NCI-H2107 (cell line): Measurements from ENCODE around the gene ANKMY2.
"Not testable (repeated sequence)": the region's sequence is repeated elsewhere in the genome, so short reads cannot be mapped to it uniquely, and the experiment has no call there.

Source experiments
- DNase-seq: peaks from one replicate; lab custom pipeline; 2025; lab: John Stamatoyannopoulos, UW

The ANKMY2 gene

GRCh38 chr7:16659854-16660497, 14.4 kb upstream of the ANKMY2 start:
- not testable (repeated sequence) for DNase-seq

DNA sequence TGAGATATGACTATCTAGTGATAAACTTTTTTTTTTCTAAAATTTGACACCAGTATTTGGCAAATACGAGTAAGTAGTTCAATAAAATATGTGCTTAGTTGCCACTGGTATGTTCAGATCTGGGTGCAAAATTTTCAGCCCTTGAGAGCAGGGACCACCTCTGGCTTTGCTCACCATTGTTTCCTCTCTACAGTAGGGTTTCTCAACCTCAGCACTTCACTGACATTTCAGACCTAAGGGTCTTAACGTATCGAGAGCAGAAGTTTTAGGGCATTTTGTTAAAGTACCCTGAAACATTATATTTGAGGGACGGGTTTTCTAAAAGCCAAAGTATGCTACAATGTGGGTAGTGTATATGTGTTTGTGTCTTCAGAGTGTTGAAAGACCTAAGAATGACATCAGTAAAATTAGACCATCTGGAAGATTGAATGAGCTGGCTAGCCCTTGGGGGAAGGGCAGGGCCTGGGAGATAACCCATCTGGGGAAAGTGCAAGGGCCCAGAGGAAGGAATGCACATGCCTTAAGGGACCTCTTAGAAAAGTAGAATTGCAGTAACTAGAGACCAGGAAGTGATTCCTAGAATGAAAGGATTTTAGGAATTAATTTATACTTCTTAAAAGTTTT, 12.2 kb upstream of the ANKMY2 start:
- DNase-seq, result no peak

- no peak for DNase-seq
Measured at GRCh38 chr7:16656141-16656540, 10.6 kb upstream of the ANKMY2 start.

DNA sequence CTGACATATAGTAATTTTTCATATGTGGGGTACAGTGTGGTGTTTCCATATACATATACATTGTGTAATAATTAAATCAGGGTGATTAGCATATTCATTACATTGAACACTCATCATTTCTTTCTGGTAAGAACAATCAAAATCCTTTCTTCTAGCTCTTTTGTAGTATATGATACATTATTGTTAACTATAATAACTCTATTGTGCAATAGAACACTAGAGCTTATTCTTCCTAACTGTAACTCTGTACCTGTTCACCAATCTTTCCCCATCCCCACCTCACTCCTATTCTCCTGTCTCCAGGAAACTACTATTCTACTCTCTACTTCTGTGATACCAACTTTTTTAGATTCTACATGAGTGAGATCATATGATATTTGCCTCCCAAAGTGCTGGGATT, 9.8 kb upstream of the ANKMY2 start:
- DNase-seq, result no peak

DNA sequence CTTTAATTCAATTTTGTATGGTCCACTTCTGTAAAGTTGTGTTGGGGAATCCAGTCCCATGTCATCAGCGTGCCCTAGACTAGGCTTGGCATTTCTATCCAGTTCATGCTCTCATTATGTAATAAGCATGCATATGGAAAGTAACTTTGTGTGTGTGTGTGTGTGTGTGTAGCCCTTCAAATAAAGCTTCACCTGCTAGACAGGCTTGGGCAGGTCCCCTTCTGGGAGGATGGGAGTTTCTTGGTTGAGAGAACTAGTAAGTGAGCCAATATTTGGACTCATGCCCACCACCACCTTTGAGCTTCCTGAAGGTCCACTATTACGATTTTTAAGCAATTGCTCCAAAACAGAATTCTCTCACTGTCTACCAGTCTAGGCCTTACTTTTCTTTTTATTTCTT, 7.3 kb upstream of the ANKMY2 start:
- peak; percentile 31 for DNase-seq

GRCh38 chr7:16652240-16652583, 6.7 kb upstream of the ANKMY2 start:
- no peak for DNase-seq

- no peak for DNase-seq
Measured at GRCh38 chr7:16651396-16652239, 6.1 kb upstream of the ANKMY2 start.

DNA sequence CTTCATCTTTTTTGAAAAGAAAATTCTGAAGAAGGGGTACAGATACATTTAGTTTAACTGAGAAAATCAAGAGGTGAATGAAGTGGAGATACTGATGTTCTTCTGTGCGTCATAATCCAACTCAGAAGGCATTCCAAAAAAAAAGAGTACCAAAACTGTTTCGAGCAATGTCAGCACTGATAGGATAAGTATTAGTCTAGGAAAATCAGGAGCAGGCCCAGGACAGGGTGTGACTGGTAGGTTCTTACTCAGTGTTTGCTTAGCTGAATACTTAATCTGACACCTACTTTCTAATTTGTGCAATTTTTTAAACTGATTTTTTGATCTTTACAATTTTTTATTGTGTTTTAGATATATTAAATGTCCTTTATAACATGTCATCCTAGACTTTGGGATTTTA, 4.7 kb upstream of the ANKMY2 start:
- DNase-seq, result no peak

GRCh38 chr7:16649196-16649595, 3.6 kb upstream of the ANKMY2 start:
- DNase-seq, result no peak

DNA sequence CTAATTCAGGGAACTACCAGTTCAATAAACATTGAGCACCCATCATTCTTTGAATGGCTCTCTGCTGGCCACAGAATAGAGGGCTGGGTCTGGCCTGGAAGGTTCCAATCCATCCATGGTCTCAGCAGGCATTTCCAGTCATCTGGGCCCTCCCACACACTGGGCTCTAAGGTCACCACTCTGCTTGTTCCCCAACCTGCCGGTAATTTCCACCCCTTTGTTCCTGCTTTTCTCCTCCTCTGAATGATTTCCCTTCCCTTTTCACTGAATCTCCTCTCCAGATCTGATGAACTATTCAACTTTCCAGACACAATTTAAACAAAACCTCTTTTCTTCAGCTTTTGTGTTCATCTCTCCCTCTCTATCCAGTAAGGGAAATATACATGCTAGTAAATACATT, 3.0 kb upstream of the ANKMY2 start:
- no peak for DNase-seq

GRCh38 chr7:16647435-16647960, 1.9 kb upstream of the ANKMY2 start:
- DNase-seq, result no peak

DNA sequence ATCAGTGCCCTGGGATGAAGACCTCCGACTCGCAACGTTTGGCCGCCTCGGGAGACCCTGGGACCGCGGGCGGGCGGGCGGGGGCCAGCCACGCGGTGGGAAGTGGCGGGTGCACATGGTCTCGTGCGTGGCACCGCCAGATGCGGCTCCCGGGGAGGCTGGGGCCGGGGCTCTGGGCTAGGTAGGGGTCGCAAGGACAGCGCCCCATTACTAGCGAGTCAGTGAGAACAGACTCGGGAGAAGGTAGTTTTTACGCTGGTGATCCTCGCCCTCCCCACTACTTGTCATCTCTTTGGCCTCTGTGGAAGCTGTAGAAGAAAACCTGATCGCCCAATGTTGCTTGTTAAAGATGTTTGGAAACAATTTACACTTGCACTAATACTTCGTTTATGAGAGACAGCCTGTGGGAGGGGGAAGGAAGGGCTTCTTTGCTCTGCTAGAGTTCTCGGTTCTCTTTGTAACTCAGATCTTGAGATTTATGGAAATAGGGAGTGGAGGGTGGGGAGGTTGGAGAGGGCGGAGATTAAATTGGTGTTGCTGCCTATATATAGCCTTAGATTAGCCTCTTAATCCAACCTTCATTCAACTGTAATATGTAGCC, 1.0 kb upstream of the ANKMY2 start:
- peak; percentile 12 for DNase-seq

DNA sequence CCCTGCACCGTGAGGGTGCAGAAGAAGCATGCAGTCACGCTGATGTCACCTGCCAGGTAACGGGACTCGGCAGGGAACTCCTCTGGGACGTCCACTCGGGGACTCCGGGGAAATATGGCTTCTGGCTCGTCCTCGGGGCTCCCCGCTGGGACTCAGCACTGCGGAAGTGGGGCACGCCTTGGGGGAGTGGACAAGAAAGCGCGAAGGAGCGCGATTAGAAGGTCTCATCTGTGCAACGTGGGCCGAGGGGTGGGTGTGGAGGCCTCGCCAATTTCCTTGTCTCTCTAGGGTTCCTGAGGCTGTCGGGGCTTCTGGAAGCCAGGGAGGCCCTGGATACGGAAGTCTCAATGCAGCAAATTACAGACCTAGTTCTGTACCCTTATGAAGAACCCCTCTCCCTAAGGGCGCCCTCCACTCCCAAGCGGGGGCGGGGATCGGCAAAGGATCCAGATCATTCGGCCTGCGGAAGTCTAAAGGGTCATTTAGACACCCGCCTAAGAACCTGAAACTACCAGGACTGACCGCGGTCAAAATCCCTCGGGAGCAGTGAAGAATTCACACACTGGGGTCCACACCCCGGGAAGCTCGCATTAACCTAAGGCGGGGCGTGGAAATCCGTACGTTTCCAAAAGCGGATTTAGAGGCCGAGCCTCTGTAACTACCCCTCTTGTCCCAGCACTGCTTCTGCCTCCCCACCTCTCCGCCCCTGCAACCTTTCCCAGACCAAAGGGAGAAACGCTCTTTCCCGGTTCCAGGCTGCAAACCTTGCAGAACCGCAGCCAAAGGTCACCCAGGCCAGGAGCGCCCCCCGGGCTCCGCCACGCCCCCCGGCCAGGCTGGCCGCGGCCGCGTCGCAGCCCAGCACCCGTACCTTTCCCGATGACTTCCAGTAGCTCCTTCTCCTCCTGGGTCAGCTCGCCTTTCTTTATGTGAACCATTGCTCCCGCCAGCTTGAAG, 640 bp downstream of the ANKMY2 start:
- DNase-seq, result peak; percentile 23

GRCh38 chr7:16644157-16644556, 1.4 kb downstream of the ANKMY2 start:
- no peak for DNase-seq

DNA sequence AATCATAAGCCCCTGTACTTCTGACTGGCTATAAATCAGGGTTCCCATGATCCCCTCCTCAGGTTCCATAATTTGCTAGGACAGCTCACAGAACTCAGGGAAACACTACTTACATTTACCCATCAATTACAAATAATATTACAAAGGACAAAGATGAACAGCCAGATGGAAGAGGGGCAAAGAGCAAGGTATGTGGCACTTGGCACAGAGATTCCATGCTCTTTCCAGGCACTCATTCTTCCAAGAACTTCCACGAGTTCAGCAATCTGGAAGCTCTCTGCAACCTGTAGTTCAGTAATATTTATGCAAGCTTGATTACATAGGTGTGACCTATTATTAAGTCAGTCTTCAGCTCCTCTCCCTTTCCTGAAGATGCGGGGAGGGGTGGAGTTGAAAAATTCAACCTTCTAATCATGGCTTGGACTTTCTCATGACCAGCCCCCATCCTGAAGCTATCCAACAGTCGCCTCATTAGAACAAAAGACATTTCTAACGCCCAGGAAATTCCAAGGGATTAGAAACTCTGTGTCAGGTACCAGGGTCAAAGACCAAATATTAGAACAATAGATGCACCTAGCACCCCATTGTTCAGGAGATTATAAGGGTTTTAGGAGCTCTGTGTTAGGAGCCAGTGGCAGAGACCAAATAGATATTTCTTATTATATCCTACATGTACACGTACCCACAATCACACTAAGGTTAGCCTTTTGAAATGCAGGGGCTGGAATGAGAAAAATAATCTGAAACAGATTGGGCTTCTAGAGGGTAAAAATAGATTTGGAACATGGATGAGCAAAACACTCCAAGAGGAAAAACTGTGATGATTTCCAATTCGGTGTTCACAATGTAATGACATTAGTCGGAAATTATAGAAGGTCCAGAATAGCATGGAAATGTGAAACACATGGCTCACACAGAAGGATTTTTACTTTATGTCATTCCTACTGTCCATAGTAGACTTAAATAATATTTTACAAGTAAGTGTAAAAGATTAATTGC, 7.0 kb downstream of the ANKMY2 start:
- no peak for DNase-seq

GRCh38 chr7:16637379-16637778, 8.2 kb downstream of the ANKMY2 start:
- DNase-seq, result no peak

GRCh38 chr7:16636555-16637101, 8.9 kb downstream of the ANKMY2 start:
- DNase-seq, result no peak

GRCh38 chr7:16634271-16634738, 11.2 kb downstream of the ANKMY2 start:
- no peak for DNase-seq

GRCh38 chr7:16630654-16631053, 14.9 kb downstream of the ANKMY2 start:
- DNase-seq, result no peak

DNA sequence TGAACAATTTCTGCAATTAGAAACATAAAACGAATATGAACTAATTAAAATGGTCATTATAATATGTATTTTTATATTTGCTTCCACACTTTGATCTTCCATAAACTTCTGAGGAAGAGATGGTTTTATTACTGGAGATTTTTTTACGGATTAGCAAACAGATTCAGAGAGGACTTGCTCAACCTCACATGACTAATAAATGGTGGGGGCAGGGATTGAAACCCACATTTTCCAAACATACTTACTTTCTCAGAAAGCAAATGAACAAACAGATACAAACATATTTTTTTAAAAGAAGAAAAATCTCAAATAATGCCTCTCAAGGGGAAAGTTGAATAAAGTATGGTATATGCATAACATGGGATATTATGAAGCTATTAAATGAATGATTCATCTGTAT, 18.3 kb downstream of the ANKMY2 start:
- no peak for DNase-seq
